HepG2 (cell line): ENCODE results near the gene GPR82. TPM values are rescaled to one million over a fixed set of nuclear protein-coding genes. Genes with fewer than 3 reads are reported as not detected.

ENCODE experiments used
- ATAC-seq: fragments of 200-7000 bp; cut with Tn5 transposase; 3 replicates; pipeline ENCODE4 v1.9.1; 2020; ENCODE audit warnings: mild to moderate bottlenecking, moderate library complexity
- BruUV-seq: library from RNA; stranded (reverse); fragments of 400-500 nt; replicated peaks from 2 replicates; lab custom pipeline; 2021; lab: Mats Ljungman, UMichigan
- CTCF ChIA-PET: fragments of 300-600 bp; formaldehyde crosslinking; extraction: SDS; loops from one replicate; lab custom pipeline; 2021; ENCODE audit warnings: low total read pairs, inconsistent platforms, low intra/inter-chr PET ratio; lab: Yijun Ruan, JAX
- POLR2A ChIA-PET: fragments of 350-600 bp; sonication (Branson Sonifier 250); formaldehyde crosslinking; loops from one replicate; lab custom pipeline; 2020; ENCODE audit warnings: antibody characterized with exemption, inconsistent platforms; lab: Yijun Ruan, JAX
- DNase-seq: peaks from one replicate; pipeline ENCODE4 v3.0.0-alpha.2; 2015; ENCODE audit warnings: low spot score
- FAIRE-seq: peaks from 3 replicates; lab custom pipeline; 2011; peaks lifted over from hg19 to GRCh38; lab: Jason Lieb, UNC
- H2AFZ ChIP-seq: one replicate; pipeline ENCODE4 v1.6.1; 2011; ENCODE audit warnings: low read length, inconsistent platforms
- H3K27ac ChIP-seq: fragments of 300-600 bp; 3 replicates; pipeline ENCODE4 v1.8.0; 2011; ENCODE audit warnings: mixed run types, mild to moderate bottlenecking, mixed read lengths, low read length, inconsistent platforms; ENCODE audit not compliant: insufficient read depth; ENCODE audit errors: extremely low read length
- H3K27me3 ChIP-seq, 2 experiments: fragments of 200-600 bp in 1 of 2; 2 replicates in 1 of 2; 3 replicates in 1 of 2; pipeline versions ENCODE4 v1.6.0 to v1.8.0; 2011; ENCODE audit warnings: low read length in 2 of 2, mild to moderate bottlenecking in 2 of 2, moderate library complexity in 2 of 2, inconsistent platforms in 1 of 2; ENCODE audit not compliant: insufficient read depth in 2 of 2, control insufficient read depth in 1 of 2
- H3K36me3 ChIP-seq, 2 experiments: fragments of 200-600 bp in 1 of 2; replicated peaks in 1 of 2; 2 replicates in 1 of 2; 3 replicates in 1 of 2; pipeline versions ENCODE4 v1.5.1 to v1.8.0; 2011; ENCODE audit warnings: low read length in 2 of 2, inconsistent platforms in 1 of 2; ENCODE audit not compliant: insufficient read depth in 2 of 2, control insufficient read depth in 1 of 2
- H3K4me1 ChIP-seq: 2 replicates; pipeline ENCODE4 v1.5.1; 2012; ENCODE audit warnings: low read length, inconsistent platforms; ENCODE audit not compliant: insufficient read depth
- H3K4me2 ChIP-seq: 2 replicates; pipeline ENCODE4 v1.6.0; 2011; ENCODE audit warnings: low read depth, low read length, inconsistent platforms
- H3K4me3 ChIP-seq, 3 experiments: fragments of 200-600 bp in 1 of 3; sonication (generic), shearing (Covaris generic) in 1 of 3; replicated peaks in 1 of 3; 2 replicates each; pipeline ENCODE4 v1.5.1; 2011 to 2016; ENCODE audit warnings: low read length in 3 of 3, inconsistent platforms in 2 of 3, low read depth in 2 of 3, mild to moderate bottlenecking in 2 of 3, control low read depth in 1 of 3, mixed read lengths in 1 of 3; ENCODE audit not compliant: insufficient read depth in 1 of 3
- H3K79me2 ChIP-seq: one replicate; pipeline ENCODE4 v1.6.1; 2011; ENCODE audit warnings: low read length, inconsistent platforms; ENCODE audit not compliant: insufficient read depth
- H3K9ac ChIP-seq: 2 replicates; pipeline ENCODE4 v1.6.0; 2011; ENCODE audit warnings: mild to moderate bottlenecking, low read depth, low read length, inconsistent platforms; ENCODE audit not compliant: insufficient read depth
- H3K9me3 ChIP-seq: 2 replicates; pipeline ENCODE4 v1.5.1; 2012; ENCODE audit warnings: mild to moderate bottlenecking, low read length
- H4K20me1 ChIP-seq: 2 replicates; pipeline ENCODE4 v1.6.0; 2011; ENCODE audit warnings: inconsistent platforms, mild to moderate bottlenecking, low read length, moderate library complexity; ENCODE audit not compliant: insufficient read depth
- BRCA1 ChIP-seq: sonication (generic); formaldehyde crosslinking; IDR thresholded peaks from 2 replicates; pipeline ENCODE4 v1.4.0; 2020; ENCODE audit warnings: missing genetic modification reagents
- ELF4 ChIP-seq: sonication (generic); formaldehyde crosslinking; IDR thresholded peaks from 2 replicates; pipeline ENCODE4 v1.5.0; 2020; ENCODE audit warnings: missing genetic modification reagents, mild to moderate bottlenecking, moderate library complexity, borderline replicate concordance
- SNAPC2 ChIP-seq: sonication (generic); formaldehyde crosslinking; IDR thresholded peaks from 2 replicates; pipeline ENCODE4 v1.8.1; 2022; ENCODE audit warnings: mild to moderate bottlenecking, missing genetic modification reagents
- WGBS: methylation state at CpG from one replicate; pipeline ENCODE4 v1.1.6; 2017; ENCODE audit warnings: low lambda C conversion rate; 5-methylcytosine and 5-hydroxymethylcytosine counted together
- in situ Hi-C: cut with HindIII; loops from 2 replicates; pipeline ENCODE4 v1.10.0; 2017; ENCODE audit warnings: low pct_unique_long_range_greater_than_20kb; ENCODE audit not compliant: extremely low pct_ligation_motif_present
- intact Hi-C: fragments of 100-400 bp; cut with micrococcal nuclease; formaldehyde crosslinking; loops from one replicate; pipeline ENCODE4 v1.10.0; 2022; ENCODE audit not compliant: unreplicated experiment
- polyA plus RNA-seq, 8 experiments: library from polyadenylated mRNA; depleted of rRNA in 3 of 8; stranded (reverse) in 7 of 8; unstranded in 1 of 8; fragments of >200 nt; fragmentation: Illumina TruSeq in 4 of 8; extraction: Trizol in 4 of 8; gene quantifications; 2 replicates each; pipeline versions ENCODE4 v1.2.1 to v1.2.3, GENCODE V29; 2011 to 2016; ENCODE audit warnings: low read depth in 4 of 8, missing spikeins in 1 of 8, mixed read lengths in 1 of 8; ENCODE audit not compliant: insufficient read depth in 1 of 8
- total RNA-seq, 5 experiments: library from RNA; depleted of rRNA; stranded (reverse); fragments of >200 nt; fragmentation: Illumina TruSeq; extraction: Trizol; gene quantifications; 2 replicates each; pipeline ENCODE4 v1.2.3, GENCODE V29; 2016; ENCODE audit warnings: low read depth in 1 of 5

Gene GPR82
- total and polyA plus RNA-seq, 2 of the 13 experiments (the other 11 are each of a cell fraction or from before 2014, with no cell fraction given): not detected

DNA sequence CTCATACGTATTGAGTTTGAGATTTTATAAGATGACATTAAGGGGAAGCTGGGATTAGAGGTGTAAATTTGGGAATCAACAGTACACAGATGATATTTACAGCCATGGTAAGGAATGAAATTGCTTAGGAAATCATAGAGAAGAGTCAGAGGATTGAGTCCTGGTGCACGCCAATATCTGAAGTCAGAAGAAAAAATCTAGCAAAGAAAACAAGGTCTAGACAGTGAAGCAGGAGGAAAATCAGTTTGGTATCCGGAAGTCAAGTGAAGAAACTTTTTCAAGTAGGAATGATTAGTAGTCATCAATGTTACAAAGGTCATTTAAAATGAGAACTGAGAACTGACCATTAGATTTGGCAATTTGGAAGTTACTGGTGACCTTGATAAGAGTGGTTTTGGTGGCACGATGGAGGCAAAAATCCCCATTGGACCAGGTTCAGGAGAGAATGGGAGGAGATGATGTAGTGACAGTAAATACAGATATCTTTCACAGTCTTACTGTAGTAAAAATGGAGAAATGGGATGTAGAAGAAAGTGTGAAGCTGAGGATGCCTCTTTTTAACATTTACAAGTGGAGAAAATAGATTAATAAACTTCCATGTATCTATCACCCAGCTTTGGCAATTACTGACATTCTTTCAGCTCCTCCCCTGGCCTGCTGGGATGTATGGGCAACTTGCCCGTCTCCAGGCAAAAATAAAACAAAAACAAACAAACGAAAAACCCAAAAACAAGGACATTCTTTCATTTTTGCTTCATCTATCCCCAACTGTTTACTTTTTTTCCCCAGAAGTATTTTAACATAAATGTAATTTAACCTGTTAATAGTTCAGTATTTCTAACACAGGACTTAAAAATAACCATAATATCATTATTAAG lies 46.6 kb upstream of the GPR82 start:
- H3K79me2 ChIP-seq: no peaks in the 10 kb centered on the region
- CTCF ChIA-PET: no interaction called here
- H3K4me1 ChIP-seq: no peaks in the 10 kb centered on the region
- H3K27ac ChIP-seq: no peak overlapping the region
- intact Hi-C loops: no loop called here
- TF ChIP-seq BRCA1 (CRISPR knock-in tag) (no peak), ELF4 (no peak)
- no peak overlapping the region for H3K9ac ChIP-seq
- 94% methylated on average over 6 of the region's 6 CpGs for WGBS
- POLR2A ChIA-PET: no interaction called here
- no peaks in the 10 kb centered on the region for H3K27me3 ChIP-seq
- no TSS peak for BruUV-seq
- no peak for FAIRE-seq
- no peaks in the 10 kb centered on the region for H4K20me1 ChIP-seq
- no peak for ATAC-seq
- H3K4me3 ChIP-seq: no peak overlapping the region
- no peak overlapping the region for H2AFZ ChIP-seq
- in situ Hi-C loops: no loop called here
- no peak for DNase-seq
- no peaks in the 10 kb centered on the region for H3K9me3 ChIP-seq
- H3K4me2 ChIP-seq: no peak overlapping the region
- H3K36me3 ChIP-seq: no peaks in the 10 kb centered on the region

DNA sequence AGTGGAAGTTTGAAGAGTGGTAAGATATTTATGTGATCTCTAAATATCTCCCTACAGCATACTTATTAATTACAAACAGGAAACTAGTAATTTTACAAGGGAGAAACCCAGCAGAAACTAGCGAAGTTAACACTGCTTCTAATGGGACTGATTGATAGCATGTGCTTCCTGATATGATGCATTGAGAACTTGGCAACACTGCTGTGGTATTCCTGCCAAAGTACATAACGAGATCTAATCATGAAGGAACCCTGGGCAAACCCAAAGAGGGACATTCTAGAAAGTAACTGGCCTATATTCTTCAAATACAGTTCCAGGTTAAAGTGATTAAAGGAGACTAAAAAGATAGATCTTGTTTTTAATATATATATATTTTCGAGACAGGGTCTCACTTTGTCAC lies 39.8 kb upstream of the GPR82 start:
- WGBS: 92% methylated on average over 2 of the region's 3 CpGs
- Histone ChIP-seq H3K4me3 (no peak overlapping the region), H3K79me2 (no peaks in the 10 kb centered on the region), H3K27me3 (no peaks in the 10 kb centered on the region), H3K36me3 (no peaks in the 10 kb centered on the region), H2AFZ (no peak overlapping the region), H3K4me2 (no peak overlapping the region), H3K9ac (no peak overlapping the region), H3K9me3 (no peaks in the 10 kb centered on the region)
- POLR2A ChIA-PET: no interaction called here
- no peak for DNase-seq
- in situ Hi-C loops: no loop called here
- no TSS peak for BruUV-seq
- FAIRE-seq: no peak
- ATAC-seq: no peak
- no peak for TF ChIP-seq SNAPC2
- TF ChIP-seq, all 625 proteins: peak for 0
- no peaks in the 10 kb centered on the region for H3K4me1 ChIP-seq
- CTCF ChIA-PET: no interaction called here
- intact Hi-C loops: no loop called here
- no peak overlapping the region for H3K27ac ChIP-seq
- no peaks in the 10 kb centered on the region for H4K20me1 ChIP-seq
